K562 (cell line): ENCODE data around the gene SLC12A3. TPM values are rescaled to one million over a fixed set of nuclear protein-coding genes. Genes with fewer than 3 reads are reported as not detected.

Experiments used
- CBFA2T3 ChIP-seq: fragments of 450-650 bp; IDR thresholded peaks from 2 replicates; pipeline ENCODE4 v1.6.1; 2017
- CC2D1A ChIP-seq: fragments of 450-650 bp; IDR thresholded peaks from 2 replicates; pipeline ENCODE4 v1.6.1; 2017; ENCODE audit warnings: mild to moderate bottlenecking
- CHD1 ChIP-seq: fragments of 200-600 bp; sonication (generic); IDR thresholded peaks from one replicate; pipeline ENCODE4 v1.6.1; 2012; ENCODE audit warnings: mild to moderate bottlenecking, moderate library complexity, low read length, inconsistent platforms
- CTBP1 ChIP-seq: fragments of 450-650 bp; IDR thresholded peaks from 2 replicates; pipeline ENCODE4 v1.6.1; 2016; ENCODE audit warnings: borderline replicate concordance
- DMBX1 ChIP-seq: fragments of 250-450 bp; sonication (Bioruptor Pico); IDR thresholded peaks from 2 replicates; pipeline ENCODE4 v1.8.0; 2022; ENCODE audit warnings: inconsistent platforms, mild to moderate bottlenecking, moderate library complexity, borderline replicate concordance
- EZH2 ChIP-seq: IDR thresholded peaks from 2 replicates; pipeline ENCODE4 v1.6.1; 2012; ENCODE audit warnings: low read depth, mild to moderate bottlenecking, inconsistent platforms, low read length, borderline replicate concordance
- ILK ChIP-seq: fragments of 450-650 bp; IDR thresholded peaks from 2 replicates; pipeline ENCODE4 v1.6.1; 2016; ENCODE audit warnings: missing genetic modification characterization, low read depth, mild to moderate bottlenecking, missing compliant biosample characterization, moderate library complexity, borderline replicate concordance
- KLF13 ChIP-seq: fragments of 450-650 bp; IDR thresholded peaks from 2 replicates; pipeline ENCODE4 v1.6.1; 2016; ENCODE audit warnings: missing genetic modification characterization, low read depth, mild to moderate bottlenecking, missing compliant biosample characterization, moderate library complexity, borderline replicate concordance
- MED1 ChIP-seq: sonication (generic); formaldehyde crosslinking; IDR thresholded peaks from 2 replicates; pipeline ENCODE4 v1.8.1; 2023; ENCODE audit warnings: missing genetic modification reagents, borderline replicate concordance
- NFIC ChIP-seq: fragments of 450-650 bp; IDR thresholded peaks from 2 replicates; pipeline ENCODE4 v1.6.1; 2017; ENCODE audit warnings: mild to moderate bottlenecking, inconsistent platforms
- PHTF2 ChIP-seq: fragments of 250-450 bp; sonication (Bioruptor Pico); IDR thresholded peaks from 2 replicates; pipeline ENCODE4 v1.5.0; 2021; ENCODE audit warnings: mild to moderate bottlenecking
- RHOXF2B ChIP-seq: fragments of 250-450 bp; sonication (Bioruptor Pico); conservative IDR thresholded peaks from 2 replicates; pipeline ENCODE4 v1.5.1; 2021
- SNRNP70 ChIP-seq: fragments of 200-400 bp; formaldehyde crosslinking; optimal IDR thresholded peaks from 2 replicates; pipeline ENCODE3; 2017; ENCODE audit warnings: low read depth, low read length
- SRF ChIP-seq, 2 experiments: fragments of 250-450, 450-650 bp in 1 of 2; sonication (Bioruptor Pico) in 1 of 2; sonication (generic) in 1 of 2; formaldehyde crosslinking; IDR thresholded peaks; 2 replicates each; pipeline versions ENCODE4 v1.5.0 to v1.5.1; 2020 to 2022; ENCODE audit warnings: mild to moderate bottlenecking in 1 of 2, missing genetic modification reagents in 1 of 2
- SRSF7 ChIP-seq: fragments of 200-400 bp; formaldehyde crosslinking; optimal IDR thresholded peaks from 2 replicates; pipeline ENCODE3; 2017; ENCODE audit warnings: mild to moderate bottlenecking, low read depth, low read length
- SUPT5H ChIP-seq: fragments of 450-650 bp; IDR thresholded peaks from 2 replicates; pipeline ENCODE4 v1.6.1; 2016
- ZNF134 ChIP-seq: fragments of 250-450 bp; sonication (Bioruptor Pico); conservative IDR thresholded peaks from 2 replicates; pipeline ENCODE4 v1.4.0; 2020
- ZNF431 ChIP-seq: sonication (generic); formaldehyde crosslinking; IDR thresholded peaks from 2 replicates; pipeline ENCODE4 v1.8.0; 2022; ENCODE audit warnings: mild to moderate bottlenecking, missing genetic modification reagents
- polyA plus RNA-seq, 8 experiments: library from polyadenylated mRNA; depleted of rRNA in 4 of 8; stranded (reverse) in 5 of 8; unstranded in 3 of 8; fragments of >200 nt; fragmentation: Nextera tagmentation in 2 of 8; fragmentation: Illumina TruSeq in 1 of 8; extraction: Ambion mirVana in 2 of 8; extraction: Trizol in 1 of 8; gene quantifications; 2 replicates each; pipeline versions ENCODE4 v1.2.1 to v1.2.3, GENCODE V29; 2011 to 2014; ENCODE audit warnings: inconsistent platforms in 1 of 8, missing spikeins in 1 of 8
- total RNA-seq, 7 experiments: library from RNA; depleted of rRNA in 6 of 7; stranded (reverse); fragments of >200 nt in 6 of 7; fragmentation: Illumina TruSeq in 2 of 7; extraction: Trizol in 2 of 7; gene quantifications; 2 replicates each; pipeline versions ENCODE4 v1.2.1 to v1.2.3, GENCODE V29; 2011 to 2021; ENCODE audit warnings: low replicate concordance in 1 of 7
- TF ChIP-seq, protein P1 (sequence below), 2 experiments: fragments of 450-650 bp; formaldehyde crosslinking in 1 of 2; IDR thresholded peaks; 2 replicates each; pipeline versions ENCODE4 v1.4.0 to v1.6.1; 2014 to 2020; ENCODE audit warnings: mild to moderate bottlenecking in 2 of 2, borderline replicate concordance in 1 of 2, low read depth in 1 of 2
- TF ChIP-seq, protein P2 (sequence below): fragments of 450-650 bp; formaldehyde crosslinking; IDR thresholded peaks from 2 replicates; pipeline ENCODE4 v1.4.0; 2022; ENCODE audit warnings: missing genetic modification characterization

Gene SLC12A3
- total and polyA plus RNA-seq, 9 of the 15 experiments (the other 6 are each of a cell fraction or from before 2014, with no cell fraction given) = not detected

- TF ChIP-seq, protein P1, sequence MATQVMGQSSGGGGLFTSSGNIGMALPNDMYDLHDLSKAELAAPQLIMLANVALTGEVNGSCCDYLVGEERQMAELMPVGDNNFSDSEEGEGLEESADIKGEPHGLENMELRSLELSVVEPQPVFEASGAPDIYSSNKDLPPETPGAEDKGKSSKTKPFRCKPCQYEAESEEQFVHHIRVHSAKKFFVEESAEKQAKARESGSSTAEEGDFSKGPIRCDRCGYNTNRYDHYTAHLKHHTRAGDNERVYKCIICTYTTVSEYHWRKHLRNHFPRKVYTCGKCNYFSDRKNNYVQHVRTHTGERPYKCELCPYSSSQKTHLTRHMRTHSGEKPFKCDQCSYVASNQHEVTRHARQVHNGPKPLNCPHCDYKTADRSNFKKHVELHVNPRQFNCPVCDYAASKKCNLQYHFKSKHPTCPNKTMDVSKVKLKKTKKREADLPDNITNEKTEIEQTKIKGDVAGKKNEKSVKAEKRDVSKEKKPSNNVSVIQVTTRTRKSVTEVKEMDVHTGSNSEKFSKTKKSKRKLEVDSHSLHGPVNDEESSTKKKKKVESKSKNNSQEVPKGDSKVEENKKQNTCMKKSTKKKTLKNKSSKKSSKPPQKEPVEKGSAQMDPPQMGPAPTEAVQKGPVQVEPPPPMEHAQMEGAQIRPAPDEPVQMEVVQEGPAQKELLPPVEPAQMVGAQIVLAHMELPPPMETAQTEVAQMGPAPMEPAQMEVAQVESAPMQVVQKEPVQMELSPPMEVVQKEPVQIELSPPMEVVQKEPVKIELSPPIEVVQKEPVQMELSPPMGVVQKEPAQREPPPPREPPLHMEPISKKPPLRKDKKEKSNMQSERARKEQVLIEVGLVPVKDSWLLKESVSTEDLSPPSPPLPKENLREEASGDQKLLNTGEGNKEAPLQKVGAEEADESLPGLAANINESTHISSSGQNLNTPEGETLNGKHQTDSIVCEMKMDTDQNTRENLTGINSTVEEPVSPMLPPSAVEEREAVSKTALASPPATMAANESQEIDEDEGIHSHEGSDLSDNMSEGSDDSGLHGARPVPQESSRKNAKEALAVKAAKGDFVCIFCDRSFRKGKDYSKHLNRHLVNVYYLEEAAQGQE (IDR thresholded peaks at IDR 0.05; ENCODE audit: borderline replicate concordance) = peak; percentile 54
- TF ChIP-seq, protein P1 (CRISPR knock-in tag; IDR thresholded peaks at IDR 0.05; ENCODE audit: low read depth) = no peak
- no peak for TF ChIP-seq CBFA2T3
- no peak for TF ChIP-seq ZNF134 (CRISPR knock-in tag)
- no peak for TF ChIP-seq CHD1
- TF ChIP-seq ILK (tag) = no peak
- no peak for TF ChIP-seq MED1 (CRISPR knock-in tag)
- TF ChIP-seq SUPT5H = peak; percentile 59
- no peak for TF ChIP-seq DMBX1 (CRISPR knock-in tag)
- no peak for TF ChIP-seq ZNF431 (CRISPR knock-in tag)
- TF ChIP-seq EZH2 = no peak
- TF ChIP-seq NFIC = no peak
- TF ChIP-seq SNRNP70 = no peak
- peak in 1 of 2 experiments; percentile 95; a peak in 2 of 4 replicates for TF ChIP-seq SRF (CRISPR knock-in tag; IDR thresholded peaks at IDR 0.05)
- no peak for TF ChIP-seq PHTF2 (CRISPR knock-in tag)
- no peak for TF ChIP-seq KLF13 (tag)
- TF ChIP-seq CTBP1 = peak; percentile 18; the same call in 1 of the 2 replicates
- TF ChIP-seq CC2D1A = no peak
- TF ChIP-seq, protein P2, sequence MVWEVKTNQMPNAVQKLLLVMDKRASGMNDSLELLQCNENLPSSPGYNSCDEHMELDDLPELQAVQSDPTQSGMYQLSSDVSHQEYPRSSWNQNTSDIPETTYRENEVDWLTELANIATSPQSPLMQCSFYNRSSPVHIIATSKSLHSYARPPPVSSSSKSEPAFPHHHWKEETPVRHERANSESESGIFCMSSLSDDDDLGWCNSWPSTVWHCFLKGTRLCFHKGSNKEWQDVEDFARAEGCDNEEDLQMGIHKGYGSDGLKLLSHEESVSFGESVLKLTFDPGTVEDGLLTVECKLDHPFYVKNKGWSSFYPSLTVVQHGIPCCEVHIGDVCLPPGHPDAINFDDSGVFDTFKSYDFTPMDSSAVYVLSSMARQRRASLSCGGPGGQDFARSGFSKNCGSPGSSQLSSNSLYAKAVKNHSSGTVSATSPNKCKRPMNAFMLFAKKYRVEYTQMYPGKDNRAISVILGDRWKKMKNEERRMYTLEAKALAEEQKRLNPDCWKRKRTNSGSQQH = no peak
- TF ChIP-seq SRSF7 = no peak
- 0 out of 2 replicates have a peak, but pooled peaks have one; percentile 16 for TF ChIP-seq RHOXF2B (CRISPR knock-in tag)
Observed at GRCh38 chr16:56946767-56947603, 82.0 kb downstream of the SLC12A3 start (continued).
